Upper lobe of left lung (tissue), 4 donors: ENCODE measurements around the gene TBX1.

Experiments used
- EP300 ChIP-seq, 4 donors: sonication (generic); formaldehyde crosslinking; IDR thresholded peaks; one replicate each; pipeline ENCODE4 v1.5.1; 2017; ENCODE audit warnings: antibody characterized with exemption in 4 of 4, control low read depth in 2 of 4
- POLR2A ChIP-seq, 4 donors: fragments of 450-650 bp; IDR thresholded peaks; one replicate each; pipeline ENCODE4 v1.5.1; 2016 to 2017; ENCODE audit warnings: antibody characterized with exemption in 4 of 4, mild to moderate bottlenecking in 2 of 4
- POLR2AphosphoS5 ChIP-seq, 2 donors: sonication (generic); formaldehyde crosslinking; IDR thresholded peaks; one replicate each; pipeline ENCODE4 v1.5.1; 2017; ENCODE audit warnings: antibody characterized with exemption in 2 of 2
- TF ChIP-seq, protein P1 (sequence below), 6 experiments: fragments of 450-650 bp in 4 of 6; fragments of 200-600 bp in 2 of 6; sonication (generic) in 2 of 6; IDR thresholded peaks; one replicate each; pipeline ENCODE4 v1.5.1; 2016 to 2019; ENCODE audit warnings: antibody characterized with exemption in 6 of 6

DNA sequence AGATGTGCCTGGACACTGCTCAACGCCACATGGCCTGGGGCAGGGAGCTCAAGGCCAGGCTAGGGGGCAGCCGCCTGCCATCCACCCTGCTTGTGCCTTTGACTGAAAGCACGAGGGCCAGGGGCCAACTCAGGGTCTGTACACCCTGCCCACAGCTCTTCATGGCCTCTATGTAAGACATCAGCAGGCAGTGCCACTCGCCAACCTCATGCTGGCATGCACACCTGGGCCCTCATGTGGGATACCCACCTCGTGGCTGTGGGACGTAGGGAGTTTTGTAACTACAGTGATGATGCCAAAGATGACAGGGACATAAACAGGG is 25.6 kb downstream of the TBX1 start:
- TF ChIP-seq, protein P1, sequence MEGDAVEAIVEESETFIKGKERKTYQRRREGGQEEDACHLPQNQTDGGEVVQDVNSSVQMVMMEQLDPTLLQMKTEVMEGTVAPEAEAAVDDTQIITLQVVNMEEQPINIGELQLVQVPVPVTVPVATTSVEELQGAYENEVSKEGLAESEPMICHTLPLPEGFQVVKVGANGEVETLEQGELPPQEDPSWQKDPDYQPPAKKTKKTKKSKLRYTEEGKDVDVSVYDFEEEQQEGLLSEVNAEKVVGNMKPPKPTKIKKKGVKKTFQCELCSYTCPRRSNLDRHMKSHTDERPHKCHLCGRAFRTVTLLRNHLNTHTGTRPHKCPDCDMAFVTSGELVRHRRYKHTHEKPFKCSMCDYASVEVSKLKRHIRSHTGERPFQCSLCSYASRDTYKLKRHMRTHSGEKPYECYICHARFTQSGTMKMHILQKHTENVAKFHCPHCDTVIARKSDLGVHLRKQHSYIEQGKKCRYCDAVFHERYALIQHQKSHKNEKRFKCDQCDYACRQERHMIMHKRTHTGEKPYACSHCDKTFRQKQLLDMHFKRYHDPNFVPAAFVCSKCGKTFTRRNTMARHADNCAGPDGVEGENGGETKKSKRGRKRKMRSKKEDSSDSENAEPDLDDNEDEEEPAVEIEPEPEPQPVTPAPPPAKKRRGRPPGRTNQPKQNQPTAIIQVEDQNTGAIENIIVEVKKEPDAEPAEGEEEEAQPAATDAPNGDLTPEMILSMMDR (IDR thresholded peaks at IDR 0.05), result no peak
- TF ChIP-seq POLR2A (IDR thresholded peaks at IDR 0.05) (no peak), EP300 (IDR thresholded peaks at IDR 0.05) (no peak), POLR2AphosphoS5 (IDR thresholded peaks at IDR 0.05) (no peak)
